Activated T-helper 1 cell treated with anti-CD3 and anti-CD28 coated beads, Interleukin-12 subunit alpha, Interleukin-12 subunit beta, Interleukin-2, Interleukin-4 antibody, amounts not matched to agents 30 ng/mL and 10 ng/mL and 1 ng/mL, durations not matched to agents 14 hours and 24 hours and 36 hours (primary cell): Measurements from ENCODE around the gene RHBDL1. TPM values are rescaled to one million over a fixed set of nuclear protein-coding genes. Genes with fewer than 3 reads are reported as not detected.

ENCODE experiments used
- DNase-seq: peaks from one replicate; pipeline ENCODE4 v3.0.0; 2021; ENCODE audit warnings: low spot score
- H3K27ac Mint-ChIP-seq: one replicate; pipeline ENCODE4 v1.8.0; 2021; ENCODE audit warnings: mild to moderate bottlenecking, mixed read lengths
- H3K27me3 Mint-ChIP-seq: one replicate; pipeline ENCODE4 v1.8.0; 2022; ENCODE audit warnings: mild to moderate bottlenecking, moderate library complexity, mixed read lengths; ENCODE audit not compliant: insufficient read depth
- H3K36me3 Mint-ChIP-seq: one replicate; pipeline ENCODE4 v1.8.0; 2021; ENCODE audit warnings: low read depth, mixed read lengths
- H3K4me1 Mint-ChIP-seq: one replicate; pipeline ENCODE4 v1.8.0; 2021; ENCODE audit warnings: low read depth, mixed read lengths
- H3K4me3 Mint-ChIP-seq: one replicate; pipeline ENCODE4 v1.8.0; 2021; ENCODE audit warnings: mild to moderate bottlenecking, moderate library complexity, mixed read lengths
- H3K9me3 Mint-ChIP-seq: one replicate; pipeline ENCODE4 v1.8.0; 2021; ENCODE audit warnings: mixed read lengths
- intact Hi-C: fragments of 100-400 bp; cut with micrococcal nuclease; formaldehyde crosslinking; loops from one replicate; pipeline ENCODE4 v1.15.1; 2024
- total RNA-seq: library from RNA; stranded (reverse); gene quantifications from 2 replicates; pipeline ENCODE4 v1.2.3, GENCODE V29; 2022

RHBDL1 gene
- total RNA-seq, 1 donor from 2014 or later: 1.1 TPM

DNA sequence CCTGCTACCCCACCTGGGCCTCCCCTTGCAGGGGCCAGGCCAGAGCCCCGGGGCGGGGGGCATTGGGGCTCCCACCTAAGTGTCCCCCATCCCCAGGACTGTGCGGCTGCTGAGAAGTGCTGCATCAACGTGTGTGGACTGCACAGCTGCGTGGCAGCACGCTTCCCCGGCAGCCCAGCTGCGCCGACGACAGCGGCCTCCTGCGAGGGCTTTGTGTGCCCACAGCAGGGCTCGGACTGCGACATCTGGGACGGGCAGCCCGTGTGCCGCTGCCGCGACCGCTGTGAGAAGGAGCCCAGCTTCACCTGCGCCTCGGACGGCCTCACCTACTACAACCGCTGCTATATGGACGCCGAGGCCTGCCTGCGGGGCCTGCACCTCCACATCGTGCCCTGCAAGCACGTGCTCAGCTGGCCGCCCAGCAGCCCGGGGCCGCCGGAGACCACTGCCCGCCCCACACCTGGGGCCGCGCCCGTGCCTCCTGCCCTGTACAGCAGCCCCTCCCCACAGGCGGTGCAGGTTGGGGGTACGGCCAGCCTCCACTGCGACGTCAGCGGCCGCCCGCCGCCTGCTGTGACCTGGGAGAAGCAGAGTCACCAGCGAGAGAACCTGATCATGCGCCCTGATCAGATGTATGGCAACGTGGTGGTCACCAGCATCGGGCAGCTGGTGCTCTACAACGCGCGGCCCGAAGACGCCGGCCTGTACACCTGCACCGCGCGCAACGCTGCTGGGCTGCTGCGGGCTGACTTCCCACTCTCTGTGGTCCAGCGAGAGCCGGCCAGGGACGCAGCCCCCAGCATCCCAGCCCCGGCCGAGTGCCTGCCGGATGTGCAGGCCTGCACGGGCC, 42.8 kb upstream of the RHBDL1 start:
- no peaks in the 10 kb centered on the region for H3K36me3 Mint-ChIP-seq
- no peak for DNase-seq
- intact Hi-C loops: no loop called here

GRCh38 chr16:633336-634050, 42.0 kb upstream of the RHBDL1 start:
- H3K4me3 Mint-ChIP-seq: peak overlapping the region; percentile 75
- intact Hi-C loops: no loop called here
- H3K27me3 Mint-ChIP-seq: no peaks in the 10 kb centered on the region
- H3K4me1 Mint-ChIP-seq: peaks cover 6% of the 10 kb centered on the region
- no peaks in the 10 kb centered on the region for H3K36me3 Mint-ChIP-seq
- no peak for DNase-seq
- no peaks in the 10 kb centered on the region for H3K9me3 Mint-ChIP-seq
- no peak overlapping the region for H3K27ac Mint-ChIP-seq

More for the DNA sequence above, 42.8 kb upstream of the RHBDL1 start:
- Mint-ChIP-seq H3K27ac (no peak overlapping the region), H3K4me1 (peaks cover 6% of the 10 kb centered on the region), H3K9me3 (no peaks in the 10 kb centered on the region), H3K4me3 (no peak overlapping the region), H3K27me3 (no peaks in the 10 kb centered on the region)

DNA sequence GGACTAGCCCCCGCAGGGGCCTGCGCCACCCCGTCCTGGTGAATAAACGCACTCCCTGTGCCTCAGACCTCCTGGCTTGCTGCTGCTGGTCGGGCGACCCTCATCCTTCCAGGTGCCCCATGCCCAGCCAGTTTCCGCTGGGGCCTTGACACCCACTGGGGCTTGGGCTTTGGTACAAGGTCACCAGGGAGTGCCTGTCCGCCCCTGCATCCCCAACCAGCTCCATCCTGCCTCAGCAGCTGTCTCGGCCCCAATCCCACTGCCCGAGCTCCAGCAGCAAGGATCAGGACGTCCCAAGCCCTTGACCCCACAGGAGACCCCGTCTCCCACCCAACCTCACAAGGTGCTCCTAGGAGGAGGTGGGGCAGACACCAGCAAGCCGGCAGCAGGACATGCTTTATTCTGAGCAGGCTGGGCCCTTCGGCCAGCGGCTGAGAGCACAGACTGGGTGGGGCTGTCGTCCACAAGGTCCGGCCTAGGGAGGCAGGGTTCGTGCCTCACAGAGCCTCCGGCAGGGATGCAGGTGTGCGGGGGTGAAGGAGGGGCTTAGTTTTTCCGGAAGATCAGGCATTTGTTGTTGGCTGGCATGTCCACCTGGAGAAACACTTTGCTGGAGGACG, 41.3 kb upstream of the RHBDL1 start:
- Mint-ChIP-seq H3K27ac (peak overlapping the region; percentile 63), H3K9me3 (no peaks in the 10 kb centered on the region), H3K27me3 (no peaks in the 10 kb centered on the region)

DNA sequence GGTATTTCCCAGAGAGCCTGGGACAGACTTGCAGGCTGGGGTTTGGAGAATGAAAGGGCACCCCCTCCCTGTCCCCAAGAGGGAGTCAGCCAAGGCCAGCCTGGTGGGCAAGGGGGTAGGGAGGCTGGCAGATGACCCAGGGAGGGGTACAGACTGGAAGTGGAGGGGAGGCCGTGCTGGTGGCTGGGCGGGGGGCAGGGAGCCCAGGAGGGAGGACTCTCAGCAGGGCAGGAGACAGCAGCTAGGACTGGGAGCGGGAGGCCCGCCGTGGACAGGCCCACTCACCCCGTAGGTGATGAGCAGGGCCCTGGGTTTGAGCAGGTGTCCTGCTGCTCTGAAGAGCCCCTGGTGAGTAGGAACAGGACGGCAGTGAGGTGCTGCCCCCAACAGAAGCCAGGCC, 40.5 kb upstream of the RHBDL1 start:
- H3K9me3 Mint-ChIP-seq: no peaks in the 10 kb centered on the region
- H3K4me3 Mint-ChIP-seq: peak overlapping the region; percentile 79
- no peaks in the 10 kb centered on the region for H3K27me3 Mint-ChIP-seq
- H3K36me3 Mint-ChIP-seq: no peaks in the 10 kb centered on the region
- DNase-seq: no peak
- H3K27ac Mint-ChIP-seq: peak overlapping the region; percentile 63
- intact Hi-C loops: loop anchor here (5.0 kb wide), 3 partner anchors 152 to 1522 kb away; partner anchors contain the start of genes CHTF18, PGAP6, RPUSD1 and TRAF7
- H3K4me1 Mint-ChIP-seq: peaks cover 6% of the 10 kb centered on the region

More for the DNA sequence above, 41.3 kb upstream of the RHBDL1 start:
- Mint-ChIP-seq H3K4me1 (peaks cover 6% of the 10 kb centered on the region), H3K4me3 (peak overlapping the region; percentile 75), H3K36me3 (no peaks in the 10 kb centered on the region)
- intact Hi-C loops: no loop called here
- no peak for DNase-seq

GRCh38 chr16:635573-636205, 39.8 kb upstream of the RHBDL1 start:
- no peak for DNase-seq
- H3K4me1 Mint-ChIP-seq: peaks cover 6% of the 10 kb centered on the region
- intact Hi-C loops: loop anchor here (1.0 to 5.0 kb wide), 13 partner anchors 14 to 1522 kb away; partner anchors contain the start of genes AXIN1, CAPN15, CHTF18 and DECR2
- H3K9me3 Mint-ChIP-seq: no peaks in the 10 kb centered on the region
- H3K27me3 Mint-ChIP-seq: no peaks in the 10 kb centered on the region
- H3K27ac Mint-ChIP-seq: no peak overlapping the region
- no peaks in the 10 kb centered on the region for H3K36me3 Mint-ChIP-seq
- peak overlapping the region; percentile 85 for H3K4me3 Mint-ChIP-seq

GRCh38 chr16:636206-637080, 39.0 kb upstream of the RHBDL1 start, which contains the start of gene METTL26:
METTL26 (minus strand) TSS chr16:636305; CDS start chr16:636290, 15 bp downstream.
- Mint-ChIP-seq H3K9me3 (no peaks in the 10 kb centered on the region), H3K27ac (peak within 1 kb of the TSS; percentile 91), H3K27me3 (no peaks in the 10 kb centered on the region), H3K36me3 (no peaks in the 10 kb centered on the region), H3K4me1 (peaks cover 6% of the 10 kb centered on the region), H3K4me3 (peak within 1 kb of the TSS; percentile 85)
- DNase-seq: peak; percentile 91
- intact Hi-C loops: loop anchor here (1.0 to 5.0 kb wide), 14 partner anchors 13 to 1521 kb away; partner anchors contain the start of genes AXIN1, CAPN15, CHTF18 and DECR2

DNA sequence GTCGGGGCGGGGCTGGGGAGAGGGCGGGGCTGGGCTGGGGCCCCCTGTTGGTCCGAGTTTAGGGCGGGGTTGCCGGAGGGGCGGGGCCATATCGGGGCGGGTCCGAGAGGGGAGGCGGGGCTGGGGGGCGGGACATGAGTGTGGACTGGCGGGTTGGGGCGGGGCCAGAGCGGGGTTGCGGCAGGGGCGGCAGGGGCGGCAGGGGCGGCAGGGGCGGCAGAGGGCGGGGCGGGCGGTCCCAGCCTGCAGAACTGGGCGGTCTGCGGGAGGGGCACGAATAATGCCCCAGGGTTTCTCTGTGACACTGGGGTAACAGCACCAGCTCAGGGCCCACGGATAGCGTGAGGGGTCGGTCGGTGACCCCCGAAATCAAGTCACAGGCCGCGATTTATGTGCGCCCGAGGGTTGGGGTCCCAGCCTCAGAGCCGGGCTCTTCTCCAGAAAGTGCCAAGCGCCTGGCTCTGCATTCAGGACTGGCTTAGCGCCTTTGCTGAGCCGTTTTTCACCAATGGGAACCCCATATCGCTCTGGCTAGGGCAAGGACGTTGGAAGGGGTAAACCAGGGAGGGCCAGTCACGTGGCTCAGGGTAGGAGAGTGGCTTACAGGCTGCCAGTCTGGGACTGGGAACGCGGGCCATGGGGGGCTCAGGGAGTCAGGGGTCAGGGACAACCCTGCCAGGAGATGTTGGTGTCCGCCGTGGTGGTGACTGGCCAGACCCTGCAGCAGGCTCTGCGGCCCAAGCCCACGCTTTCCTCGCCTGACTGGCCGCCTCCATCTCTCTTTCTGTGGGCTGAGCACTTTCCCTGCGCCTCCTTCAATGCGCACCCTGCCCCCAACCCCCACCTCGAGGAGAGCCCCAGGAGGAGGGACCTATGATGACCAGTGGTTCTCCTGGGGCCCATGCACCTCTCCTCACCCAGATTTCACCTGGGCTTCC, 38.1 kb upstream of the RHBDL1 start:
- H3K36me3 Mint-ChIP-seq: no peaks in the 10 kb centered on the region
- peak; percentile 71 for DNase-seq
- H3K9me3 Mint-ChIP-seq: no peaks in the 10 kb centered on the region
- peak overlapping the region; percentile 85 for H3K4me3 Mint-ChIP-seq
- intact Hi-C loops: loop anchor here (1.0 to 5.0 kb wide), 8 partner anchors 23 to 1520 kb away; partner anchors contain the start of genes AXIN1, CHTF18, CRAMP1 and DECR2
- H3K27ac Mint-ChIP-seq: no peak overlapping the region
- H3K4me1 Mint-ChIP-seq: peaks cover 6% of the 10 kb centered on the region
- no peaks in the 10 kb centered on the region for H3K27me3 Mint-ChIP-seq

- Mint-ChIP-seq H3K4me1 (peaks cover 6% of the 10 kb centered on the region), H3K36me3 (no peaks in the 10 kb centered on the region), H3K4me3 (no peak overlapping the region), H3K27ac (no peak overlapping the region), H3K27me3 (no peaks in the 10 kb centered on the region), H3K9me3 (no peaks in the 10 kb centered on the region)
- intact Hi-C loops: loop anchor here (2.0 to 5.0 kb wide), 4 partner anchors 149 to 1519 kb away; partner anchors contain the start of genes CHTF18, CRAMP1, IFT140 and PGAP6
- no peak for DNase-seq
Observed at GRCh38 chr16:638034-638543, 37.4 kb upstream of the RHBDL1 start.

GRCh38 chr16:638836-639235, 36.6 kb upstream of the RHBDL1 start:
- Mint-ChIP-seq H3K27ac (no peak overlapping the region), H3K4me1 (peaks cover 6% of the 10 kb centered on the region), H3K36me3 (no peaks in the 10 kb centered on the region), H3K27me3 (no peaks in the 10 kb centered on the region), H3K4me3 (no peak overlapping the region), H3K9me3 (no peaks in the 10 kb centered on the region)
- DNase-seq: no peak
- intact Hi-C loops: loop anchor here (2.0 to 5.0 kb wide), 4 partner anchors 148 to 1518 kb away; partner anchors contain the start of genes CHTF18, CRAMP1, IFT140 and PGAP6

GRCh38 chr16:640614-641013, 34.9 kb upstream of the RHBDL1 start:
- DNase-seq: no peak
- Mint-ChIP-seq H3K27ac (no peak overlapping the region), H3K36me3 (peaks cover 2% of the 10 kb centered on the region), H3K4me3 (peak overlapping the region; percentile 67), H3K4me1 (peaks cover 6% of the 10 kb centered on the region), H3K27me3 (no peaks in the 10 kb centered on the region), H3K9me3 (no peaks in the 10 kb centered on the region)
- intact Hi-C loops: loop anchor here (1.0 kb wide), 2 partner anchors 9 to 20 kb away; partner anchors contain the start of gene WDR90
